Activated T-helper 1 cell treated with anti-CD3 and anti-CD28 coated beads, Interleukin-2, amount 50 U/mL, for 16 hours (primary cell): ENCODE results near the gene RAI1.

Source experiments
- DNase-seq, 2 donors: peaks; one replicate each; pipeline ENCODE4 v3.0.0-alpha.2; 2020; ENCODE audit warnings: low read depth in 1 of 2, low spot score in 1 of 2

RAI1 gene

GRCh38 chr17:17840751-17841591 is 159.7 kb downstream of the RAI1 start:
- no peak for DNase-seq

- DNase-seq, result no peak
Observed at GRCh38 chr17:17841601-17842025, 160.4 kb downstream of the RAI1 start.

DNA sequence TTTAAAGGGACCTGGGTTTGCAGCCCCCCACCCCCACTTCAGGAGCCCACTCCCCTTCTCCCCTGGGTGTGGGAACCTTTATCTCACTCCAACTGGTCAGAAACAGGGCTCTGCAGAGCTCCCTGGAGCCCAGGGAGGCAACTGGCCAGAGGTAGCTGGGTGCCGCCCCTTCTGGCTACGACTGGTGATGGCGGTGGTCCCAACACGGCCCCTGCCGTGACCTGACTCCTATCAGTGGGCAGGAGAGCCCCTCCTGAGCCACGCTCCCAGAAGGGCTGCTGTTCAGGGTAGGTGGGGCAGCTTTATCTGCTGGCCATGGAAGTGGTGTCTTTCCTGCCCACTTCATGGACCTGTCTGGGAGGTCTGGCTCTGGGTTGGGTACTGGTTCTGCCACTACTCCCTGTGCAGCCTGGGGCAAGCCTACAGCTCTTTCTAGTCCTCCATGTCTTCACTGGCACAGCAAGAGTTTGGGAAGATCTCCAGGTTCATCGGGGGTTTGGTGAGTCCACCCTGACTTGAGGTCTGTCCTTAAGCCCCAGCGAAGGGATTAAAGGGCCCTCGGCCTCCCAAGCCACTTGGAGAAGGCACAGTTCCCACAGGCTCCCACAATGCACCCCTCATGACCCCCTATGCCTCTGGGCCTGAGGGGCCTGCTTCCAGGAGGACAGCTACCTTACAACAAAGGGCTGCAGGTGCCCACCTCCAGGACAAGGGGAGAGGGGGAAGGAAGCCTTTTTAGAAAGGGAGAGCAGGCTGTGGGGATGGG is 161.0 kb downstream of the RAI1 start:
- DNase-seq, result no peak

- DNase-seq, result no peak
Observed at GRCh38 chr17:17843096-17843495, 161.8 kb downstream of the RAI1 start.

DNA sequence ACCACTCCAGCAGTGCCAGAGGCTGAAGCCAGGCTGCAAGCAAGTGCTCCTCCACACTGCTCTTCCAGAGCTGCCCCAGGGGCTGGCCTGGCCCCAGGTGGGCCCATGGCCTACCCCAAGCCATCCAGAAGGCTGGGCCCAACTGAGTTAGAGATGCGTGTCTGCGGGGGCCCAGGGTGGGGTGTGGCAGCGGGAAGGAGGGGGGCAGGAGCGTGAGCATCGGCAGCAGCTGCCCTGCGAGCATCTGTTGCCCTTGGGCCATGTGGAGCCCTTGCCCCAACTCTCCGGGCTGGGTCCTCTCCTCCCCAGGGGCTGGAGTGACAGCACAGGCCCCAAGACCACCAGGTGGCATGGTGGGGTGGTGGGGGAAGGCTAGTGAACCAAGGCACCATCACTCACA is 162.8 kb downstream of the RAI1 start:
- no peak for DNase-seq

- DNase-seq, result no peak
Observed at GRCh38 chr17:17844500-17844899, 163.2 kb downstream of the RAI1 start.

GRCh38 chr17:17845046-17845775 is 164.0 kb downstream of the RAI1 start:
- DNase-seq, result no peak

DNA sequence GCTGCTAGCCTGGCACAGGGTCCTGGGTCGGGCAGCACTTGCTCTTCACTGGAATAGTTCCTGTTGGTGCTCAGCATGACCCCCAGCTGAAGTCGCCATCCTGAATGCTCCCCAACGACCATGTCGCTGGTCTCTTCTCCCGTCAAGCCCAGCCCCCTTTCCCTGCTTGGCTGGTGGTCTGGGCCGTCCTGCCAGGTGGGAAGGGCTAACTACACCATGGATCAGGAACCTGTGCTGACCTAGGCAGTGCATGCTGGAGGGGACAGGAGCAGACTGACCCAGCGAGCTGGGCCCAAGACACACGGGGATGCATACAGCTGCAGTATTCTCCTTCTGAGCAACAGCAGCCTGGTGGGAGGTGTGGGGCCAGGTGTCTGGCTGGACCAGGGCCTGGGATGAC is 164.7 kb downstream of the RAI1 start:
- no peak for DNase-seq

- DNase-seq, result no peak
Observed at GRCh38 chr17:17846645-17847044, 165.4 kb downstream of the RAI1 start.

- DNase-seq, result no peak
Observed at GRCh38 chr17:17847118-17847689, 165.9 kb downstream of the RAI1 start.

DNA sequence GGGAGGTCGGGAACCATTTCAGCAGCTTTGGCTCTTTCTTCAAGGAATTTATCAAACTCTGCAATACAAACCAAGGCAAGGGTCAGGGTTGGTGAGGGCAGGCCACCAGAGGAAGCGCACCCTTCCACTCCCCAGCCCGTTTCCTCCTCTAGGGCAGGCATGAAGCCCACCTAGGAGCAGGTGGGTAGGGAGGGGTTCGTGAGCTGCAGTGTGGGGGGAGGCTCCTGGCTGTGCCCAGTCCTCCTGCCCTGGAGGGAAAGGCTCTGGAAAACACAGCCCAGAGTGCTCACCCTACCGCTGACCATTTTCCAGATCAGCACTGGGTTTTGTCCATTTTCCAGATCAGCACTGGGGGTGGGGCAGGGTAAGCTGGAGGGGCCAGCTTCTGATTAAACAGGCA is 166.5 kb downstream of the RAI1 start:
- DNase-seq, result no peak

DNA sequence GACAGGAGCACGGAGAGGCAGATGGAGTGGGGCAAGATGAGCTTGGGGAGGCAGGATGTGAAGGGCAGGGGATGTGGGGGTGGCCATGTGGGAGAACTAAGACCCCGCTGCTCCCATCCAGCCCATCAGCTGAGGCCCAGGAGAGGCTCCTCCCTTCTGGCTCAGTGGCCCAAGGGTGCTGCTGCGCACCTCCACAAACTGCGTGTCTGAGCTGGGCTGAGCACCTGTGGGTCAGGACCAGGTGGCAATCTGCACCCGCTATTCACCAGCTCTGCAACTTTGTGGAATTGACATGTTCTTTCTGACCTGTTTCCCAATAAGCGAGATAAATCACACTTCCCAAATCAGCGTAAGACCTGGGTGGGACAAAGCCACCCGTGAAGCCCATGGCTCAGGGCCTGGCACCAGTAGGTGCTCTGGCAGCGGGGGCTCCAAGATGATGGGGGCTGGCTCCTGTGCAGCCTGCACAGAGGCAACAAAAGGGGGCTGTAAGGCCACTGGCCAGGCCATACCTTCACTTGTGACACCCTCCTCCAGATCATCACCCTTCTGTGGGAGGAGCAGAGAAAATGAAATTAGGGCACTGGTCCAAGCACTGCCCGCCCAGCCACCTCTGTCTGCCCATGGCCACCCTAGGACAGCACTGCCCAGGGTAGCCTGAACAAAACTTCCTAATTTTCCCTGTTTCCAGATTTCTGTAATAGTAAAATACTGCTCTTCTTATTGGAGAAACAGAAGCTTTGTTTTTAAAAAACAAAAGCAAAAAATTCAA is 167.2 kb downstream of the RAI1 start:
- DNase-seq, result no peak

DNA sequence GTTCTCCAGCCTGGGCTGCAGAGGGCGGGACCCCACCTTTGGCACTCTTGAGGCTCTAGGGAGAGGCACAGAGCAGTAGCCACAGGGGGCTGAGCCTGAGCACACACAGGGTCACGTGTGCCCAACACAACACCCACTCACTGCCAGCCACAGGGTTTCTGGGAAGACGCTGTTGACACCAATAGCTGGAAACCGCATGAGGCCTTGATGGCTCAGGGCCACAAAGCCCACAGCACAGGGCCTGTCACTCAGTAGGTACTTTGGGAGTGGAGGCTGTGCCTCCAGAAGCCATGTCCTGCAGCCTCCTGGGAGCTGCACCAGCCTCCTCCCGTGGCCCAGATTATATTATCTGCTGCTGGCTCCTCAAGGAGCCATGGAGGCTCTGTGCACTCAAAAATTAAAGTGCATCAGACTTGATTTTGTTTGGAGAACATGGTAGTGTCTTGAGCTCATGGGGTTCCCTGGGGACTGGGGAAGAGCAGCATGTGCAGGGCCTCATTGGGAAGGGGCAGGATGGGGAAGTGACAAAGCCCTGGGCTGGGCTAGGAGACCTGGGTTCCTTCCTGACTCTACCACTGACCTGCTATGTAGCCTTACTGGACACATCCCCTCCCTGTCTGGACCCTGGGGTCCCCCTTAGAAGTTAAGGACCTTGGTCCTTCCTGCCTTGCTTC is 168.0 kb downstream of the RAI1 start:
- peak; percentile 28 to 72 for DNase-seq

DNA sequence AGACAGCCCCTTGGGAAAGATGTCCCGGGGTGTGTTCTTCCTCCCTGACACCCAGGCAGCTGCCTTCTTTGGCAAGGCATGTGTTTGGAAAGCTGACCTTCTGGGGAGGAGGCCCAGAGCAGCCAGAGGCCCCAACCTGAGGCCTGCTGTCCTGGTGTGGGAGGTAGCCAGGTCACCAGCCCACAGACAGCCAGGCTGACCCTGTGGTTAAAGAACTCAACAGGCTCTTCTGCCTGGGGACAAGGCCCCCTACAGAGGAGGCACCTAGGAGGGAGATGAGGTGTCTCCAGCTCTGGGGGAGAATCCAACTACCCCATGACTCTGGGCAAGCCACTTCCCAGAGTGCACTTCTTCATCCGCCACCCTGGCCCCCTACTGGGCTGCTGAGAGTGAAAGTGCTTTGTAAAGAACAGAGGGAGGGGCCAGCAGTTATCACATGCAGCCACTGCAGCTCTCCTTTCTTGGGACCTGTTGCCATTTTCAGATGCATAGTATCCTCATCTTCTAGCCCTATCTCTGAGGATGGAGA is 168.7 kb downstream of the RAI1 start:
- DNase-seq, result peak; percentile 16 to 23

- no peak for DNase-seq
Observed at GRCh38 chr17:17851103-17852002, 170.1 kb downstream of the RAI1 start.

GRCh38 chr17:17852930-17853329 is 171.7 kb downstream of the RAI1 start:
- DNase-seq, result no peak

DNA sequence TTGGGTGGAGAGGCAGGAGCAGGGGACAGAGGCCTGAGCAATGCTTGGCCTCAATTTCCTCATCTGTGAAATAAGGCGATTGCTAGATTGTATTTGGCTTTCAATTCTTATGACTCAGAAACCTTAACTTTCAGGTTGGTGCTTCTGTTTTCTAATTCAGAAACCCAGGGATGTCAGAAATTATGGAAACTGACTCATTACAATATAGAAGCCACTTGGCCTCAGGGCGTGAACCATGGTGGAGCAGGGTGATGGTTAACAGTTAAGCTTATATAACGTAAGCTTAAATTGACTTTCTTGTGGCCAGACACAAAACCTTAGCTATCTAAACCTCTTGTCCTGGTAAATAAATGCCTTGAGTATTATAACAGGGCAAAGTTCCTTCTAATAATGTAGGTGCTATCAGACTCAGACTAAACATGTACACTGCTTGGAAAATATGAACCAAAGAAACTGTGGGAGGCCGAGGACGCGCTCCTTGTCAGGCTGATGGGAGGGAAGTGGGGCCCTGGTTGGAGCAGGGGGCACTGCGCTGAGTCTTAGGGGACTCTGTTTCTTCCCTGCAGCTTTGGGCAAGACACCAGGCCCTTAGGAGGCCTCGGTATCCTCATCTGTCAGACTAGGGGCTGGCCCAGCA is 172.7 kb downstream of the RAI1 start:
- DNase-seq, result no peak

DNA sequence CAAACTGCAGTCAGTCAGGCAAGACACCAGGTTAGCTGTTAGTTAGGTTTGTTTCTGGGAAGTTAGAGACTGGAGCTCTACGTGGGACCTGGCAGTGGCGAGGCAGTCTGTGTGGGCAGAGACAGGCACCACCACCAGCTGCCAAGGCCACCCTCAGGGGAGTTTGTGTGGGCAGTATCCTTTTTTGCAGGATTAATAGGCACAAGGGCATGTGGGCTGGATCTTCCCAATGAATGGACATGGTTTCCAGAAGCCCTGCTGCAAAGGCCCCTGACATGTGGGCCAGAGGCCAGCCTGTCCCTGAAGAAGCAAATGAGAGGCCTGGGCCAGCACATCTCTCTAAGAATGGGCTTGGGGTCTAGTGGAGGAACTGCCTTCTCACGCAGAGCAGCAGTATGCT is 174.7 kb downstream of the RAI1 start:
- no peak for DNase-seq
